Peyer's patch (tissue), 4 donors: ENCODE data around the gene IL22RA2. TPM values are rescaled to one million over a fixed set of nuclear protein-coding genes. Genes with fewer than 3 reads are reported as not detected.

Source experiments
- DNase-seq, 3 donors: peaks; one replicate each; pipeline ENCODE4 v3.0.0-alpha.2; 2017 to 2019
- H3K27ac ChIP-seq, 4 donors: fragments of 200-600 bp; sonication (generic); one replicate each; pipeline ENCODE4 v1.5.1; 2016 to 2019
- H3K27me3 ChIP-seq, 2 donors: fragments of 200-600 bp; sonication (generic); one replicate each; pipeline ENCODE4 v1.5.1; 2019
- H3K36me3 ChIP-seq, 3 donors: fragments of 200-600 bp; sonication (generic); one replicate each; pipeline ENCODE4 v1.5.1; 2016 to 2019
- H3K4me1 ChIP-seq, 4 donors: fragments of 200-600 bp; sonication (generic); one replicate each; pipeline ENCODE4 v1.5.1; 2016 to 2019
- H3K4me3 ChIP-seq, 4 donors: fragments of 200-600 bp; sonication (generic); 1 replicate in 3 of 4; 2 replicates in 1 of 4; pipeline ENCODE4 v1.5.1; 2016 to 2019; ENCODE audit warnings: mild to moderate bottlenecking in 1 of 4
- H3K9me3 ChIP-seq, 4 donors: fragments of 200-600 bp; sonication (generic); one replicate each; pipeline ENCODE4 v1.5.1; 2016 to 2019; ENCODE audit warnings: mild to moderate bottlenecking in 1 of 4
- POLR2A ChIP-seq, 2 donors: fragments of 450-650 bp; IDR thresholded peaks; one replicate each; pipeline ENCODE4 v1.5.1; 2017; ENCODE audit warnings: antibody characterized with exemption in 2 of 2, mild to moderate bottlenecking in 2 of 2, moderate library complexity in 2 of 2
- total RNA-seq, 4 donors: library from RNA; depleted of rRNA; stranded (reverse); fragments of >200 nt; gene quantifications; one replicate each; pipeline ENCODE4 v1.1.0, GENCODE V29; 2016
- TF ChIP-seq, protein P1 (sequence below), 6 experiments: fragments of 450-650 bp in 4 of 6; fragments of 200-600 bp in 2 of 6; sonication (generic) in 1 of 6; IDR thresholded peaks; one replicate each; pipeline ENCODE4 v1.5.1; 2017 to 2019; ENCODE audit warnings: antibody characterized with exemption in 6 of 6, mild to moderate bottlenecking in 3 of 6, moderate library complexity in 1 of 6

IL22RA2 gene
- total RNA-seq, 4 donors from 2014 or later, result not detected

DNA sequence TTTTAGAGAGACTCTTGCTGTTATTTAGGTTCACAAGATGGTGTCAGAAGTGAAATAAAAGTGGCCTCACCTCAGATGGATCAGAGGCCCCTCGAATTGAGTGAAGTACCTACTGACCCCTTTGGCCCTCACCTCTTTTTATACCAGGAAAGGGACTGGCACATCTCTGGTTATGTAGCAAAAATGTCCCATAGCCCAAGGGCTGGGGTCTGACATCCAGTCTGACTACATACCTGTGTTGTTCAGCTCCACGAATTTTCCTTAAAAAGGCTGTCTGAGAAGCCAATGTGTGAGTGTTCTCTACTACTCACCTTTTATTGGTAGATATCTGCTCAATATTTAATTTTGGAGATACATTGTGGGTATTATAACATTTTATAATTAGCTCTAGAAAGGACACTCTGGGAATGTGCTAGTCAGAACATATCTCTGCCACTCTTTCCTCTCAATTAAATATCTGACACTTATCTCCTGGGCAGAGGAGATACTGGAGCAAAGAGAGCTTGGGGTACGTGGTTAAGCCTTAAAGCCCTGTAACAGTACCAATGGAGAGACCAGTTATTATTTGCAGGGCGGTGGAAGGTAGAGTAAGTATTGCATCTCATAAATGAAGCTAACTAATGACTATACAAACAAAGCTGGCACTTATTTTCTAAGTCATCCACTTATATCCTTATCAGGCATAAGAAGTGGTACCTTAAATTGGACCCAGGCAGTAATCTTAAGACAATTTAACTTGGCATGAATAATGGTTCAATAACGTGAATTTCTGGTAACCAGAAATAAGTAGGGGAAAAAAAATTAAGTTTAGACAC lies 20.0 kb upstream of the IL22RA2 start:
- peaks cover 0 to 3% (median 0%) of the 10 kb centered on the region in 4 donors for H3K9me3 ChIP-seq
- H3K27ac ChIP-seq, result no peak overlapping the region
- peaks cover 0 to 18% (median 0%) of the 10 kb centered on the region in 3 donors for H3K36me3 ChIP-seq
- no peaks in the 10 kb centered on the region for H3K27me3 ChIP-seq
- no peaks in the 10 kb centered on the region for H3K4me1 ChIP-seq
- no peak overlapping the region for H3K4me3 ChIP-seq
- no peak for DNase-seq
- TF ChIP-seq POLR2A (IDR thresholded peaks at IDR 0.05), result no peak
- TF ChIP-seq, protein P1, sequence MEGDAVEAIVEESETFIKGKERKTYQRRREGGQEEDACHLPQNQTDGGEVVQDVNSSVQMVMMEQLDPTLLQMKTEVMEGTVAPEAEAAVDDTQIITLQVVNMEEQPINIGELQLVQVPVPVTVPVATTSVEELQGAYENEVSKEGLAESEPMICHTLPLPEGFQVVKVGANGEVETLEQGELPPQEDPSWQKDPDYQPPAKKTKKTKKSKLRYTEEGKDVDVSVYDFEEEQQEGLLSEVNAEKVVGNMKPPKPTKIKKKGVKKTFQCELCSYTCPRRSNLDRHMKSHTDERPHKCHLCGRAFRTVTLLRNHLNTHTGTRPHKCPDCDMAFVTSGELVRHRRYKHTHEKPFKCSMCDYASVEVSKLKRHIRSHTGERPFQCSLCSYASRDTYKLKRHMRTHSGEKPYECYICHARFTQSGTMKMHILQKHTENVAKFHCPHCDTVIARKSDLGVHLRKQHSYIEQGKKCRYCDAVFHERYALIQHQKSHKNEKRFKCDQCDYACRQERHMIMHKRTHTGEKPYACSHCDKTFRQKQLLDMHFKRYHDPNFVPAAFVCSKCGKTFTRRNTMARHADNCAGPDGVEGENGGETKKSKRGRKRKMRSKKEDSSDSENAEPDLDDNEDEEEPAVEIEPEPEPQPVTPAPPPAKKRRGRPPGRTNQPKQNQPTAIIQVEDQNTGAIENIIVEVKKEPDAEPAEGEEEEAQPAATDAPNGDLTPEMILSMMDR (IDR thresholded peaks at IDR 0.05), result no peak

DNA sequence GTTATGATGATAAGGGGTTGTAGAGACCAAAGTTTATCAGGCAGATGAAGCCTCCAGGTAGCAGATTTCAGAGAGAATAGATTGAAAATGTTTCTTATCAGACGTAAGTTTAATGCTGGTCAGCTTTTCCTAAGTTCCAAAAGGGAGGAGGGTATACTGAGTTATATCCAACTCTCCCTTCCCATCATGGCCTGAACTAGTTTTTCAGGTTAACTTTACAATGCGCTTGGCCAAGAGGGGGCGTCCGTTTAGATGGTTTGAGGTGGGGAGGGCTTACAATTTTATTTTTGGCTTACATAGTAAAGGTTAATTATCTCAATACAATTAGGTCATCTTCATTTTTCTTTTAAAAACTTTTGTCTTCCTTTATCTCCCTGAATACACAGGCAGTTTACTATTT lies 19.4 kb upstream of the IL22RA2 start:
- H3K27ac ChIP-seq, result no peak overlapping the region
- H3K4me1 ChIP-seq, result no peaks in the 10 kb centered on the region
- TF ChIP-seq, protein P1 (IDR thresholded peaks at IDR 0.05), result no peak
- TF ChIP-seq POLR2A (IDR thresholded peaks at IDR 0.05), result no peak
- peaks cover 0 to 4% (median 0%) of the 10 kb centered on the region in 4 donors for H3K9me3 ChIP-seq
- H3K4me3 ChIP-seq, result no peak overlapping the region
- peaks cover 0 to 12% (median 0%) of the 10 kb centered on the region in 3 donors for H3K36me3 ChIP-seq
- H3K27me3 ChIP-seq, result no peaks in the 10 kb centered on the region
- no peak for DNase-seq

DNA sequence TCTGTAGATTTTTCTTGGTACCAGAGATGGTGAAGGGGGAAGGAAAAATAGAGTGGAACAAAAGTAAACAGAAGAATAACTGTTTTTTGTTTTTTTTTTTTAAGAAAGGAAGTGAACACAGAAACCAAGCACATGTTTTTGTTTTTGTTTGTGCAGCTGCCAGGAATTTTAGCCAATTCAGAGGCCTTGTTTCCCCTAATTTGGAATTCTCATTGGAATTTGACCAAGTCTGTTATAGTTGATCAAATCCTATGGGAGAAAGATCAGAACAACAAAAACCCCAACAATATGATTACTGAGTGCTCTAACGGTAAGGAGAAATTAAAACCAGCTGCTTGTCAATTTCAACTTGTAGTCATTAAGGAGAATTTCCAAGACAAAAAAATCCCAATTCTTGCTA lies 18.2 kb upstream of the IL22RA2 start:
- Histone ChIP-seq H3K27me3 (no peaks in the 10 kb centered on the region), H3K27ac (no peak overlapping the region), H3K9me3 (peaks cover 0 to 4% (median 0%) of the 10 kb centered on the region in 4 donors), H3K4me1 (no peaks in the 10 kb centered on the region), H3K36me3 (peaks cover 0 to under 1% (median 0%) of the 10 kb centered on the region in 3 donors), H3K4me3 (no peak overlapping the region)
- TF ChIP-seq, protein P1 (IDR thresholded peaks at IDR 0.05), result no peak
- TF ChIP-seq POLR2A (IDR thresholded peaks at IDR 0.05), result no peak
- DNase-seq, result no peak

DNA sequence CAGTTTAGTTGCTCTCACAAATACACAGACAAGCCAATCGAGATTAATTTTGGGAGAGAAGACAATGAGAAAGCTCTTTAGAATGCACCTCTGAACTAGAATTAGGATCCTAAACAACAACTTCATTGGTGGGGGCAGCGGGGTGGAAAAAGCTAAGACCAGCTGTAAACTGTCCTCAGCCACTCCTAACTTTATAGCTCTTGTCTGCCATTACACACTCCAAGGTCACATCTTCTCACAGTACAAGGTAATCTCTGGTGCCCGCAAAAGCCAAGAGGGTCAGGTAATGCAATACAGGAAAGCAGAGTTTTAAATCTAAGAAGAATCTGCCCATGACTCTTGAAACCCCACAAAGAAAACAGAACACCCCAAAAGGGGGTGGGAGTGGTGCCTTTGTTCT lies 17.8 kb upstream of the IL22RA2 start:
- DNase-seq, result no peak
- Histone ChIP-seq H3K4me1 (no peaks in the 10 kb centered on the region), H3K27me3 (no peaks in the 10 kb centered on the region), H3K36me3 (no peaks in the 10 kb centered on the region), H3K27ac (no peak overlapping the region), H3K9me3 (peaks cover 0 to 4% (median 0%) of the 10 kb centered on the region in 4 donors), H3K4me3 (no peak overlapping the region)
- TF ChIP-seq POLR2A (IDR thresholded peaks at IDR 0.05), result no peak
- TF ChIP-seq, protein P1 (IDR thresholded peaks at IDR 0.05), result no peak

DNA sequence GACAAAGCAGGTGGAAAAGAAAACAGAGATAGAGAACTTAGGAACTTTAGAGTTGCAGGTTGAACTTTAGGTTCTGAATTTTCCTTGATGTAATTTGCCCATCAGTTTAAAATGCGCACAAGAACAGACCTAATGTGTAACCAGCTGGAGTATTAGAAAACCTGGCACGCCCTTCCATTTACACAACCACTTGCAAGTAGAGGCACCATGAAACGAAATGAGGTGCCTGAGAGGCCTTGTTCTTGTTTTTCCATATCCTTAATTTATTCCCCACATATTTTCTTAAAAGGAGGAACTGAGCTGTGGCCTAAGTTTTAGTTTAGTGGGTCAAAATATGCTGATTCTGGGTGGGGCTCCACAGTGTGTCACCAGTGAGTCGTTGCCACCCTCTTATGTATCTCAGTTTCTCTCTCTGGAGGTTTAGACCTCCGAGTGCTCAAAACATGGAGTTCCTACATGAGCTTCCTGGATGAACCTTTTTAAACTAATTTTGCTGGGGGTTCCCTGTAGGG lies 17.2 kb upstream of the IL22RA2 start:
- Histone ChIP-seq H3K27ac (no peak overlapping the region), H3K27me3 (no peaks in the 10 kb centered on the region), H3K4me3 (no peak overlapping the region), H3K36me3 (no peaks in the 10 kb centered on the region), H3K4me1 (no peaks in the 10 kb centered on the region), H3K9me3 (peaks cover 0 to 7% (median 0%) of the 10 kb centered on the region in 4 donors)
- no peak for DNase-seq
- no peak for TF ChIP-seq POLR2A (IDR thresholded peaks at IDR 0.05)
- TF ChIP-seq, protein P1 (IDR thresholded peaks at IDR 0.05), result no peak
